ENCODE data around the gene ARG1.

DNA sequence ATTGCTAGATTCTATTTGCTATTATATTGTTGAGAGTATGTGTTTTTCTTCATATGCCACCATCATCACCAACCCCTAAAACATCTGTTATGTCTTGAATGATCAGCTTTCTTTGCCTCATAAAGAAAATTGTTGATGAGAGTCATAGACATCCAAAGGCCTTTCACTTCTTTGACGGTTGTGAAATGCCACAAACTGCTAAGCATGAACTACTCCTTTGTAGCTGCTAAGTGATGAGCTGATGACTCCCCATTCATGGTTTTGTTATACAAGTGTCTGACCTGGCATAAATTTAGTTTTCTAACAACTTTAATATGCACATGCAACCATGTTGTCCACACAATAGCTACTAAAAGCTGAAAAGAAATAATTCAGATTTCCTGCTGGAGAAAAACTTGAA is 55.7 kb downstream of the ARG1 start:
- TF ChIP-seq, protein P1, sequence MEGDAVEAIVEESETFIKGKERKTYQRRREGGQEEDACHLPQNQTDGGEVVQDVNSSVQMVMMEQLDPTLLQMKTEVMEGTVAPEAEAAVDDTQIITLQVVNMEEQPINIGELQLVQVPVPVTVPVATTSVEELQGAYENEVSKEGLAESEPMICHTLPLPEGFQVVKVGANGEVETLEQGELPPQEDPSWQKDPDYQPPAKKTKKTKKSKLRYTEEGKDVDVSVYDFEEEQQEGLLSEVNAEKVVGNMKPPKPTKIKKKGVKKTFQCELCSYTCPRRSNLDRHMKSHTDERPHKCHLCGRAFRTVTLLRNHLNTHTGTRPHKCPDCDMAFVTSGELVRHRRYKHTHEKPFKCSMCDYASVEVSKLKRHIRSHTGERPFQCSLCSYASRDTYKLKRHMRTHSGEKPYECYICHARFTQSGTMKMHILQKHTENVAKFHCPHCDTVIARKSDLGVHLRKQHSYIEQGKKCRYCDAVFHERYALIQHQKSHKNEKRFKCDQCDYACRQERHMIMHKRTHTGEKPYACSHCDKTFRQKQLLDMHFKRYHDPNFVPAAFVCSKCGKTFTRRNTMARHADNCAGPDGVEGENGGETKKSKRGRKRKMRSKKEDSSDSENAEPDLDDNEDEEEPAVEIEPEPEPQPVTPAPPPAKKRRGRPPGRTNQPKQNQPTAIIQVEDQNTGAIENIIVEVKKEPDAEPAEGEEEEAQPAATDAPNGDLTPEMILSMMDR (IDR thresholded peaks at IDR 0.05), result no peak
- no peak for TF ChIP-seq POLR2A (IDR thresholded peaks at IDR 0.05)

Measured in body of pancreas (tissue), 4 donors.